ENCODE data around the gene PPP4C.

PPP4C gene

DNA sequence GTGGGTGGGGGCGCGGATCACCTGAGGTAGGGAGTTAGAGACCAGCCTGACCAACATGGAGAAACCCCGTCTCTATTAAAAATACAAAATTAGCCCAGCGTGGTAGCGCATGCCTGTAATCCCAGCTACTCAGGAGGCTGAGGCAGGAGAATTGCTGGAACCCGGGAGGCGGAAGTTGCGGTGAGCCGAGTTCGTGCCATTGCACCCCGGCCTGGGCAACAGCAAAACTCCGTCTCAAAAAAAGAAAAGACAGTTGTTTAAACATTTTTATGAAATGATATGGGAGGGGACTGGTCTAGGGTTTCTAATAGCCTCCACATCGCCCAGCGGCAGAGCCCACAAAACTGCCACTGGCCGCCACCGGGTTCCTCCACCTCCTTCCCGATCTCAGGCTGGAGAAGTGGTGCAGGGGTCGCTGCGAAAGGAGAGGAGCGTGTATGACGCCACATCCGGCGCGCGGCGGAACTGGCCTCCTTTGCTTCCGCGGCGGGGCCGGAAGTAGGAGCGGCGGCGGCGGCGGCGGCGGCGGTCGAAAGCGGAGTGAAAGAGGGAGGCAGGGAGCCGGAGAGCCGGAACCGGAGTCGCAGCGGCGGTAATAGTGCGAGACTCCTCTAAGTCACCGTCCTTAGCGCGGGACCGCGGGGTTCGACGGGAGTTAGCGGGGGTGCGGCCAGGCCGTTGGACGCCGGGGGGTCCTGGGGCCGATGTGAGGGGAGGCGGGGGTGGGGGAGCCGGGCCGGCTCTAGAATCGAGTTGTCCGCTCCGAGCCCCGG is at the start of gene PPP4C:
Gene PPP4C (plus strand): TSS at position 492 of the 773 bp plus-strand sequence. CDS start 384 bp downstream, outside the sequence.
- Histone ChIP-seq H3K36me3 (peaks cover 36 to 61% (median 61%) of the 10 kb centered on the region in 3 donors), H3K27ac (peak within 1 kb of the TSS; percentile 86 to 90), H3K9me3 (no peaks in the 10 kb centered on the region), H3K4me1 (peaks cover 0 to 35% (median 24%) of the 10 kb centered on the region in 4 donors), H3K4me3 (peak within 1 kb of the TSS; percentile 86 to 99), H3K27me3 (no peaks in the 10 kb centered on the region)
- intact Hi-C loops (cut with DNase I; ENCODE audit: low total_unique reads): no loop called here
- TF ChIP-seq, protein P1, sequence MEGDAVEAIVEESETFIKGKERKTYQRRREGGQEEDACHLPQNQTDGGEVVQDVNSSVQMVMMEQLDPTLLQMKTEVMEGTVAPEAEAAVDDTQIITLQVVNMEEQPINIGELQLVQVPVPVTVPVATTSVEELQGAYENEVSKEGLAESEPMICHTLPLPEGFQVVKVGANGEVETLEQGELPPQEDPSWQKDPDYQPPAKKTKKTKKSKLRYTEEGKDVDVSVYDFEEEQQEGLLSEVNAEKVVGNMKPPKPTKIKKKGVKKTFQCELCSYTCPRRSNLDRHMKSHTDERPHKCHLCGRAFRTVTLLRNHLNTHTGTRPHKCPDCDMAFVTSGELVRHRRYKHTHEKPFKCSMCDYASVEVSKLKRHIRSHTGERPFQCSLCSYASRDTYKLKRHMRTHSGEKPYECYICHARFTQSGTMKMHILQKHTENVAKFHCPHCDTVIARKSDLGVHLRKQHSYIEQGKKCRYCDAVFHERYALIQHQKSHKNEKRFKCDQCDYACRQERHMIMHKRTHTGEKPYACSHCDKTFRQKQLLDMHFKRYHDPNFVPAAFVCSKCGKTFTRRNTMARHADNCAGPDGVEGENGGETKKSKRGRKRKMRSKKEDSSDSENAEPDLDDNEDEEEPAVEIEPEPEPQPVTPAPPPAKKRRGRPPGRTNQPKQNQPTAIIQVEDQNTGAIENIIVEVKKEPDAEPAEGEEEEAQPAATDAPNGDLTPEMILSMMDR (IDR thresholded peaks at IDR 0.05): no peak
- DNase-seq: peak; percentile 89 to 94

DNA sequence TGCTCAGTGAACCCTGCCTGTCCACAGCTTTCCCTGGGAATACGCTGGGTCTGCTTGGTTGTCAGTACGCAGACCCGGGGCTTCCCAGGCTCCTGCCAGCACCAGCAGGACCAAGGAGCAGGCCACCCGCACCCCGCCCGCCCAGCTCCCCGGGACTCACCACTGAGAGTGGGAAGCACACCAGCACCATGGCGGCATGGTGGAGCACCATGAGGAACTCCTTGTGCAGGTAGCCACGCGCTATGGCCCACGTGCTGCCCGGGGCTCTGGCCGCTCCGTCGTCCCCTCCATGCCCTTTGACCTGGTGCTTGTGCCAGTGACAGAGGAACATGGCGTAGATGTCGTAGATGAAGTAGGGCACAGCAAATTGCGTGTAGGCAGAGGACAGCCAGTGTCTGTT is 49.3 kb upstream of the PPP4C start:
- Histone ChIP-seq H3K27me3 (peaks cover 0 to 91% of the 10 kb centered on the region in 2 donors), H3K9me3 (no peaks in the 10 kb centered on the region), H3K4me3 (no peak overlapping the region), H3K36me3 (no peaks in the 10 kb centered on the region), H3K27ac (no peak overlapping the region), H3K4me1 (peaks cover 0 to 15% (median 12%) of the 10 kb centered on the region in 4 donors)
- TF ChIP-seq, protein P1 (IDR thresholded peaks at IDR 0.05): no peak
- no peak for DNase-seq
- intact Hi-C loops (cut with DNase I; ENCODE audit: low total_unique reads): no loop called here

DNA sequence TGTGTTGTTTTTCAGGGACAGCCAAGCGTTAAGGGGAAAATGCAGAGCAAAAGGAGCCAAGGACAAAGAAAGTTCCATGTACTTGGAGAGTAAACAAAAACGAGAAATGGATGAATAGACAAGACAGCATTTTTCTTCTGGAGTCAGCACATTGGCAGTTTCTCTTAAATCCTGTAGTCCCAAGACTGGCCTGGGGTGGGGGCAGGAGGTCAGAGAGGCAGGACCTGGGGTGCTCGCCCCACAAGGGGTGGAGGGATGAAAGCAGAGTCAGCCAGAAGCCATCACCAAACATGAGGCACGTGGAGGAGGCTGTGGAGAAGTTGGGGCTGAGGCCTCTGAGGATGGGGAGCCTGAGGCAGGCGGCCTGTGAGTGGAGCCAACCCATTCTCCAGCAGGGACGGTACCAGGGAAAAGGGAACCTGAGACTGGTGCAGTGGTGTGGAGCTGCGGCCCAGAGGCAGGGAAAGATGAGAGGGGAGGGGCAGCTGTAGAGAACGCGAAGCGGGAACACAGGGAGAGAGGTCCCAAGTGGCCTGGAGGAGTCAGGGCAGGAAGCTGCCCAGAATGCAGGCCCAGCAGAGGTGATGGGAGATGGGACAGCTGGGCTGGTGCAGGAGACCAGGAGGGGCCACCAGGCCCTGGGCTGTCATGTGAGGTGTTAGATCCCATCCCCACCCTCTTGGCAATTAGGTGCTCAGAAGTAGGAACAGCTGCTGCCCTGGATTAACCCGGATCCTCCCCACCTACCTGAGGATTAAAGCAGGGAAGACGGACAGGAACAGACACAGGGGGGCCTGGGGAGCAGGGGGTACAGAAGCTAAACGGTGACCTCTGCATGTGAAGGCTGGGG is 48.0 kb upstream of the PPP4C start:
- H3K36me3 ChIP-seq: no peaks in the 10 kb centered on the region
- no peaks in the 10 kb centered on the region for H3K9me3 ChIP-seq
- intact Hi-C loops (cut with DNase I; ENCODE audit: low total_unique reads): no loop called here
- TF ChIP-seq, protein P1 (IDR thresholded peaks at IDR 0.05): no peak
- H3K4me3 ChIP-seq: no peak overlapping the region
- peaks cover 0 to 17% (median 10%) of the 10 kb centered on the region in 4 donors for H3K4me1 ChIP-seq
- no peak for DNase-seq
- H3K27ac ChIP-seq: no peak overlapping the region
- H3K27me3 ChIP-seq: peaks cover 0 to 100% of the 10 kb centered on the region in 2 donors

DNA sequence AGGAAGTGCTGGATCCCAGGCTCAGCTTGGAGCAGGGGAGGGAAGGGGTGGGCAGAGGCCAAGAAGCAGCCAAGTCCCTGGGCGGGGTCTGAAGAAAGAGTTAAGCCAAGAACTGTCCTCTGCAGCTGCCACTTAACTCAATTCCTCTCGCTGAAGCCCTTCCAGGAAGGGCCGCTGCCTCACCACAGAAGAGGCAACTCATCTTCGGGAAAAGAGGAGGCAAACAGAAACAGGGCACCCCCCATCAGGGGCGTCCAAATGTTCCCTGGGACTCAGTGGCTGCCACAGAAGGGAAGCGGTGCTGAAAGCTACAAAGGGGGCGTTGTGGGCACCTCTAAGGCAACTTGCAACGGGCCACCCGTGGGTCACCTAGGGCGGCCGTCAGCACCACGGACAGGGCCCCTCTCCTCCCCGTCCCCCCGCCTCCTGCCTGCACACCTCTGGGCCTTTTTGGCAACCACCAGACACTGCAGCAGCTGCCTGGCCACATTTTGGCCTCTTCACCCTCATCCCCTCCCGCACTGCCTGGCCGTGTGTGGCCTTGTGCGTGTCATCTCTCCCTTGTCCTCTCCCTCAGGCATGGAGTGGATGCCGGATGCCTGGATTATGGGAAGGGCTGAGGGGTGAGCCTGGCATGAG is 47.2 kb upstream of the PPP4C start:
- Histone ChIP-seq H3K4me1 (peaks cover 0 to 17% (median 10%) of the 10 kb centered on the region in 4 donors), H3K4me3 (no peak overlapping the region), H3K27ac (no peak overlapping the region), H3K36me3 (no peaks in the 10 kb centered on the region), H3K9me3 (no peaks in the 10 kb centered on the region), H3K27me3 (peaks cover 0 to 100% of the 10 kb centered on the region in 2 donors)
- TF ChIP-seq, protein P1 (IDR thresholded peaks at IDR 0.05): no peak
- intact Hi-C loops (cut with DNase I; ENCODE audit: low total_unique reads): no loop called here
- no peak for DNase-seq

DNA sequence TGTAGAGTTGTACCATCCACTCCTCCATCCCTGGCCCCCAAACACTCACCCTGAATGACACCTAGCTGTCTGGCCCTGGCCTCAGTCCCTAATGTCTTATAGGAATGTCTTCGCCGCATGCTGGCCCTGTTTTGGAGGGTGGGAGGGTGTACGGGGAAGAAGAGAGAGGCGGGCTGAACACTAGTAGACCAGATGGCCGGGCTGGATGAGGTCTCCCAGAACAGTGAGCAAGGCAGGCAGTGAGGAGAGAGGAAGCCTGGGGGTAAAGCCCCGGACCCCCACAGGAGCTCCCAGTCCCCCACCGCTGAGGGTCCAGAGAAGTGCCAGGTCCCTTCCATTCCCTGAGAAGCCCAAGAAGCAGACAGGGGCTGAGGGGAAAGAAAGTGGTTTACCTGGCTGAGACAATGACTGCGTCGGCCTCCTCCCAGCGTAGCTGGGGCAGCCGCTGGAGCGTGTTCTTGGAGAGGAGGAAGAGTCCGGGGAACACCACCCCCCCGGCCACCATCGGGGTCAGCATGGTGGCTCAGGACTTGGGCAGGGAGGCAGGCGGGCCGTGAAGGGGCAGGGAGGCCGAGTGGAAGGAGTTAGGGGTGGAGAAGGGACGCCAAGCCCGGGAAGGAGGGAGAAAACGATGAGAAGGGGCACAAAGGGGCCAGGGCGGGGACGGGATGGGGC is 45.6 kb upstream of the PPP4C start:
- no peaks in the 10 kb centered on the region for H3K9me3 ChIP-seq
- intact Hi-C loops (cut with DNase I; ENCODE audit: low total_unique reads): no loop called here
- H3K36me3 ChIP-seq: no peaks in the 10 kb centered on the region
- DNase-seq: no peak
- peaks cover 0 to 17% (median 10%) of the 10 kb centered on the region in 4 donors for H3K4me1 ChIP-seq
- no peak overlapping the region for H3K27ac ChIP-seq
- TF ChIP-seq, protein P1 (IDR thresholded peaks at IDR 0.05): no peak
- H3K27me3 ChIP-seq: peaks cover 0 to 98% of the 10 kb centered on the region in 2 donors
- H3K4me3 ChIP-seq: no peak overlapping the region
